Endothelial cell of umbilical vein (primary cell): ENCODE data around the gene BRCA2.

Source experiments
- EZH2 ChIP-seq: IDR thresholded peaks from 2 replicates; pipeline ENCODE4 v1.6.1; 2012; ENCODE audit warnings: borderline replicate concordance, low read depth, mild to moderate bottlenecking, moderate library complexity, low read length, inconsistent platforms; ENCODE audit not compliant: severe bottlenecking
- MYC ChIP-seq: IDR thresholded peaks from one replicate; pipeline ENCODE4 v1.6.1; 2011; ENCODE audit warnings: mild to moderate bottlenecking, low read depth, low read length
- POLR2A ChIP-seq: IDR thresholded peaks from 2 replicates; pipeline ENCODE4 v1.6.1; 2012; ENCODE audit warnings: low read depth, mild to moderate bottlenecking, control low read depth, low read length
- POLR2AphosphoS5 ChIP-seq: IDR thresholded peaks from 2 replicates; pipeline ENCODE4 v1.6.1; 2012; ENCODE audit warnings: low read depth, mild to moderate bottlenecking, control low read depth, low read length, moderate library complexity; ENCODE audit not compliant: insufficient read depth
- TF ChIP-seq, protein P1 (sequence below), 2 donors: IDR thresholded peaks; 1 replicate in 1 of 2; 2 replicates in 1 of 2; pipeline ENCODE4 v1.5.1; 2011; ENCODE audit warnings: low read length in 2 of 2, mild to moderate bottlenecking in 2 of 2, moderate library complexity in 2 of 2, control low read depth in 1 of 2, inconsistent platforms in 1 of 2, low read depth in 1 of 2; ENCODE audit not compliant: insufficient read depth in 1 of 2; ENCODE audit errors: extremely low read depth in 1 of 2
- TF ChIP-seq, protein P2 (sequence below): IDR thresholded peaks from 2 replicates; pipeline ENCODE4 v1.6.1; 2011; ENCODE audit not compliant: insufficient read depth, insufficient read length

DNA sequence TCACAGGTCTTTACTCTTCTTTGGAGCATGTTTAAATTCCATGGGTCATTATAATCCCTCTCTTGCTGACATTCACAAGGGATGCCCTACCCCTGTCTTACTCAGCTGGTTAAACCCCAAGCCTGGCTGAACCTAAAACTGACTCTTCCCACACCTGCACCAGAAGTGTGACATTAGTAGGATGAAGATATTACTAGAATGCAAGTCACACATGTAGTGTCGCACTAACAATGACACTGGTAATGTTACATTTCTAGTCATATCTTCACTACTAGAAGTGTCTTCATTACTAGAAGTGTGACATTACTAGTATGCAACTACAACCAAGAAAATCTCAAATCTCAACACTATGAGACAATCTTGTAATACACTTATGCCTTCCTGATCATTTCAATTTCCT, 14.4 kb upstream of the BRCA2 start:
- TF ChIP-seq, protein P1, sequence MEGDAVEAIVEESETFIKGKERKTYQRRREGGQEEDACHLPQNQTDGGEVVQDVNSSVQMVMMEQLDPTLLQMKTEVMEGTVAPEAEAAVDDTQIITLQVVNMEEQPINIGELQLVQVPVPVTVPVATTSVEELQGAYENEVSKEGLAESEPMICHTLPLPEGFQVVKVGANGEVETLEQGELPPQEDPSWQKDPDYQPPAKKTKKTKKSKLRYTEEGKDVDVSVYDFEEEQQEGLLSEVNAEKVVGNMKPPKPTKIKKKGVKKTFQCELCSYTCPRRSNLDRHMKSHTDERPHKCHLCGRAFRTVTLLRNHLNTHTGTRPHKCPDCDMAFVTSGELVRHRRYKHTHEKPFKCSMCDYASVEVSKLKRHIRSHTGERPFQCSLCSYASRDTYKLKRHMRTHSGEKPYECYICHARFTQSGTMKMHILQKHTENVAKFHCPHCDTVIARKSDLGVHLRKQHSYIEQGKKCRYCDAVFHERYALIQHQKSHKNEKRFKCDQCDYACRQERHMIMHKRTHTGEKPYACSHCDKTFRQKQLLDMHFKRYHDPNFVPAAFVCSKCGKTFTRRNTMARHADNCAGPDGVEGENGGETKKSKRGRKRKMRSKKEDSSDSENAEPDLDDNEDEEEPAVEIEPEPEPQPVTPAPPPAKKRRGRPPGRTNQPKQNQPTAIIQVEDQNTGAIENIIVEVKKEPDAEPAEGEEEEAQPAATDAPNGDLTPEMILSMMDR (IDR thresholded peaks at IDR 0.05; ENCODE audit: extremely low read depth in 1 of 2, insufficient read depth in 1 of 2, low read depth in 1 of 2, low read length in 2 of 2), result no peak
- no peak for TF ChIP-seq EZH2
- TF ChIP-seq MYC, result no peak
- no peak for TF ChIP-seq POLR2AphosphoS5
- no peak for TF ChIP-seq POLR2A
- TF ChIP-seq, protein P2, sequence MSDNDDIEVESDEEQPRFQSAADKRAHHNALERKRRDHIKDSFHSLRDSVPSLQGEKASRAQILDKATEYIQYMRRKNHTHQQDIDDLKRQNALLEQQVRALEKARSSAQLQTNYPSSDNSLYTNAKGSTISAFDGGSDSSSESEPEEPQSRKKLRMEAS, result no peak
